Activated naive CD8-positive, alpha-beta T cell treated with anti-CD3 and anti-CD28 coated beads, Interleukin-2, amount 50 U/mL, for 24 hours (primary cell): ENCODE results near the gene TBL1X.

Experiments used
- ATAC-seq: fragments of 150-1000 bp; cut with Tn5 transposase; one replicate; pipeline ENCODE4 v1.10.0; 2021
- DNase-seq: peaks from one replicate; pipeline ENCODE4 v3.0.0; 2021
- H3K27ac Mint-ChIP-seq: one replicate; pipeline ENCODE4 v1.8.0; 2021; ENCODE audit warnings: mild to moderate bottlenecking, mixed read lengths
- H3K27me3 Mint-ChIP-seq: one replicate; pipeline ENCODE4 v1.8.0; 2021; ENCODE audit warnings: mixed read lengths
- H3K36me3 Mint-ChIP-seq: one replicate; pipeline ENCODE4 v1.8.0; 2021; ENCODE audit warnings: low read depth, mixed read lengths
- H3K4me1 Mint-ChIP-seq: one replicate; pipeline ENCODE4 v1.8.0; 2021; ENCODE audit warnings: mixed read lengths
- H3K4me3 Mint-ChIP-seq: one replicate; pipeline ENCODE4 v1.8.0; 2021; ENCODE audit warnings: mild to moderate bottlenecking, moderate library complexity, mixed read lengths
- H3K9me3 Mint-ChIP-seq: one replicate; pipeline ENCODE4 v1.8.0; 2021; ENCODE audit warnings: mixed read lengths

The TBL1X gene

GRCh38 chrX:9671998-9672397, 207.1 kb downstream of the TBL1X start:
- no peaks in the 10 kb centered on the region for H3K27me3 Mint-ChIP-seq
- H3K36me3 Mint-ChIP-seq = peaks cover 19% of the 10 kb centered on the region
- no peak for ATAC-seq
- peaks cover 17% of the 10 kb centered on the region for H3K4me1 Mint-ChIP-seq
- no peak overlapping the region for H3K27ac Mint-ChIP-seq
- no peaks in the 10 kb centered on the region for H3K9me3 Mint-ChIP-seq
- H3K4me3 Mint-ChIP-seq = no peak overlapping the region
- no peak for DNase-seq

GRCh38 chrX:9676306-9676705, 211.4 kb downstream of the TBL1X start:
- Mint-ChIP-seq H3K36me3 (peaks cover 19% of the 10 kb centered on the region), H3K9me3 (no peaks in the 10 kb centered on the region), H3K27ac (peak overlapping the region; percentile 31), H3K4me3 (no peak overlapping the region), H3K4me1 (peaks cover 39% of the 10 kb centered on the region), H3K27me3 (no peaks in the 10 kb centered on the region)
- no peak for DNase-seq
- no peak for ATAC-seq

- H3K36me3 Mint-ChIP-seq = peaks cover 20% of the 10 kb centered on the region
- ATAC-seq (no peak), DNase-seq (no peak)
- H3K27me3 Mint-ChIP-seq = no peaks in the 10 kb centered on the region
- H3K27ac Mint-ChIP-seq = peak overlapping the region; percentile 72
- no peaks in the 10 kb centered on the region for H3K9me3 Mint-ChIP-seq
- no peak overlapping the region for H3K4me3 Mint-ChIP-seq
- peaks cover 40% of the 10 kb centered on the region for H3K4me1 Mint-ChIP-seq
Measured at GRCh38 chrX:9676738-9677097, 211.9 kb downstream of the TBL1X start.

- H3K36me3 Mint-ChIP-seq = peaks cover 23% of the 10 kb centered on the region
- H3K4me3 Mint-ChIP-seq = no peak overlapping the region
- peaks cover 35% of the 10 kb centered on the region for H3K4me1 Mint-ChIP-seq
- H3K9me3 Mint-ChIP-seq = no peaks in the 10 kb centered on the region
- H3K27me3 Mint-ChIP-seq = no peaks in the 10 kb centered on the region
- H3K27ac Mint-ChIP-seq = peak overlapping the region; percentile 72
- ATAC-seq (peak; percentile 98), DNase-seq (peak; percentile 12)
Measured at GRCh38 chrX:9677098-9677739, 212.4 kb downstream of the TBL1X start.

- H3K27me3 Mint-ChIP-seq = no peaks in the 10 kb centered on the region
- H3K9me3 Mint-ChIP-seq = no peaks in the 10 kb centered on the region
- peak overlapping the region; percentile 72 for H3K27ac Mint-ChIP-seq
- H3K4me1 Mint-ChIP-seq = peaks cover 30% of the 10 kb centered on the region
- DNase-seq (no peak), ATAC-seq (no peak)
- no peak overlapping the region for H3K4me3 Mint-ChIP-seq
- peaks cover 19% of the 10 kb centered on the region for H3K36me3 Mint-ChIP-seq
Measured at GRCh38 chrX:9678215-9678965, 213.5 kb downstream of the TBL1X start.

GRCh38 chrX:9681011-9681410, 216.2 kb downstream of the TBL1X start:
- DNase-seq = no peak
- Mint-ChIP-seq H3K27me3 (no peaks in the 10 kb centered on the region), H3K36me3 (peaks cover 15% of the 10 kb centered on the region), H3K27ac (no peak overlapping the region), H3K9me3 (no peaks in the 10 kb centered on the region), H3K4me1 (peaks cover 28% of the 10 kb centered on the region), H3K4me3 (no peak overlapping the region)
- no peak for ATAC-seq

GRCh38 chrX:9681422-9681821, 216.6 kb downstream of the TBL1X start:
- ATAC-seq (no peak), DNase-seq (no peak)

GRCh38 chrX:9682456-9682855, 217.6 kb downstream of the TBL1X start:
- peaks cover 14% of the 10 kb centered on the region for H3K36me3 Mint-ChIP-seq

More at GRCh38 chrX:9681422-9681821, 216.6 kb downstream of the TBL1X start:
- Mint-ChIP-seq H3K27ac (no peak overlapping the region), H3K4me1 (peaks cover 27% of the 10 kb centered on the region), H3K27me3 (no peaks in the 10 kb centered on the region), H3K4me3 (no peak overlapping the region), H3K9me3 (no peaks in the 10 kb centered on the region), H3K36me3 (peaks cover 13% of the 10 kb centered on the region)

GRCh38 chrX:9682861-9683260, 218.0 kb downstream of the TBL1X start:
- DNase-seq (no peak), ATAC-seq (no peak)
- Mint-ChIP-seq H3K9me3 (no peaks in the 10 kb centered on the region), H3K27me3 (no peaks in the 10 kb centered on the region), H3K36me3 (peaks cover 14% of the 10 kb centered on the region), H3K4me3 (no peak overlapping the region), H3K27ac (no peak overlapping the region), H3K4me1 (peaks cover 14% of the 10 kb centered on the region)

More at GRCh38 chrX:9682456-9682855, 217.6 kb downstream of the TBL1X start:
- ATAC-seq (no peak), DNase-seq (no peak)
- Mint-ChIP-seq H3K27me3 (no peaks in the 10 kb centered on the region), H3K27ac (no peak overlapping the region), H3K4me3 (no peak overlapping the region), H3K4me1 (peaks cover 18% of the 10 kb centered on the region), H3K9me3 (no peaks in the 10 kb centered on the region)

GRCh38 chrX:9683350-9683749, 218.5 kb downstream of the TBL1X start:
- peaks cover 15% of the 10 kb centered on the region for H3K36me3 Mint-ChIP-seq
- no peaks in the 10 kb centered on the region for H3K9me3 Mint-ChIP-seq
- H3K27me3 Mint-ChIP-seq = no peaks in the 10 kb centered on the region
- H3K4me1 Mint-ChIP-seq = peaks cover 10% of the 10 kb centered on the region
- DNase-seq = no peak
- no peak overlapping the region for H3K27ac Mint-ChIP-seq
- ATAC-seq = no peak
- no peak overlapping the region for H3K4me3 Mint-ChIP-seq

GRCh38 chrX:9687899-9688298, 223.0 kb downstream of the TBL1X start:
- Mint-ChIP-seq H3K36me3 (peaks cover 15% of the 10 kb centered on the region), H3K27ac (no peak overlapping the region), H3K4me3 (no peak overlapping the region), H3K4me1 (no peaks in the 10 kb centered on the region), H3K9me3 (no peaks in the 10 kb centered on the region), H3K27me3 (no peaks in the 10 kb centered on the region)
- no peak for ATAC-seq
- DNase-seq = no peak

- ATAC-seq (no peak), DNase-seq (no peak)
- Mint-ChIP-seq H3K4me3 (no peak overlapping the region), H3K27me3 (no peaks in the 10 kb centered on the region), H3K9me3 (no peaks in the 10 kb centered on the region), H3K4me1 (peaks cover 3% of the 10 kb centered on the region), H3K27ac (no peak overlapping the region), H3K36me3 (peaks cover 20% of the 10 kb centered on the region)
Measured at GRCh38 chrX:9688833-9689232, 224.0 kb downstream of the TBL1X start.

GRCh38 chrX:9690046-9690445, 225.2 kb downstream of the TBL1X start:
- Mint-ChIP-seq H3K9me3 (no peaks in the 10 kb centered on the region), H3K36me3 (peaks cover 21% of the 10 kb centered on the region), H3K27me3 (no peaks in the 10 kb centered on the region), H3K27ac (no peak overlapping the region), H3K4me1 (peaks cover 3% of the 10 kb centered on the region), H3K4me3 (no peak overlapping the region)
- ATAC-seq (no peak), DNase-seq (no peak)

GRCh38 chrX:9693307-9694001, 228.6 kb downstream of the TBL1X start:
- Mint-ChIP-seq H3K27me3 (no peaks in the 10 kb centered on the region), H3K27ac (no peak overlapping the region), H3K4me3 (no peak overlapping the region), H3K4me1 (peaks cover 3% of the 10 kb centered on the region), H3K9me3 (no peaks in the 10 kb centered on the region), H3K36me3 (peaks cover 24% of the 10 kb centered on the region)
- ATAC-seq (no peak), DNase-seq (no peak)

- H3K9me3 Mint-ChIP-seq = no peaks in the 10 kb centered on the region
- H3K36me3 Mint-ChIP-seq = peaks cover 41% of the 10 kb centered on the region
Measured at GRCh38 chrX:9698576-9698975, 233.7 kb downstream of the TBL1X start.

More at GRCh38 chrX:9698576-9698975, 233.7 kb downstream of the TBL1X start:
- no peak overlapping the region for H3K27ac Mint-ChIP-seq
- H3K27me3 Mint-ChIP-seq = no peaks in the 10 kb centered on the region
- peaks cover under 1% of the 10 kb centered on the region for H3K4me1 Mint-ChIP-seq
- H3K4me3 Mint-ChIP-seq = no peak overlapping the region
- DNase-seq (no peak), ATAC-seq (no peak)
